GM23338 (cell line): ENCODE data around the gene PAN2. TPM values are rescaled to one million over a fixed set of nuclear protein-coding genes. Genes with fewer than 3 reads are reported as not detected.

Experiments
- ATAC-seq: fragments of 200-7000 bp; cut with Tn5 transposase; 3 replicates; pipeline ENCODE4 v1.9.1; 2020
- DNase-seq: peaks from one replicate; pipeline ENCODE4 v3.0.0-alpha.2; 2015; ENCODE audit warnings: low spot score
- H2AFZ ChIP-seq: fragments of 200-600 bp; sonication (generic); 2 replicates; pipeline ENCODE4 v1.8.0; 2016; ENCODE audit warnings: antibody characterized with exemption, mild to moderate bottlenecking, moderate library complexity
- H3F3A ChIP-seq: fragments of 200-600 bp; sonication (generic); replicated peaks from 2 replicates; pipeline ENCODE4 v1.8.0; 2017; ENCODE audit warnings: antibody characterized with exemption, mixed run types, low read depth
- H3K27ac ChIP-seq: fragments of 200-600 bp; sonication (generic); 2 replicates; pipeline ENCODE4 v1.6.1; 2016; ENCODE audit warnings: low read depth
- H3K27me3 ChIP-seq: fragments of 200-600 bp; sonication (generic); 2 replicates; pipeline ENCODE4 v1.8.0; 2016; ENCODE audit warnings: mild to moderate bottlenecking, mixed run types, moderate library complexity; ENCODE audit not compliant: insufficient read depth
- H3K36me3 ChIP-seq: fragments of 200-600 bp; sonication (generic); 2 replicates; pipeline ENCODE4 v1.8.0; 2016; ENCODE audit warnings: mild to moderate bottlenecking; ENCODE audit not compliant: insufficient read depth
- H3K4me1 ChIP-seq: fragments of 200-600 bp; sonication (generic); 2 replicates; pipeline ENCODE4 v1.8.0; 2016; ENCODE audit warnings: mild to moderate bottlenecking, moderate library complexity; ENCODE audit not compliant: insufficient read depth
- H3K4me2 ChIP-seq: fragments of 200-600 bp; sonication (generic); 2 replicates; pipeline ENCODE4 v1.7.1; 2017; ENCODE audit warnings: mixed run types
- H3K4me3 ChIP-seq: fragments of 200-600 bp; sonication (generic); 2 replicates; pipeline ENCODE4 v1.6.1; 2016; ENCODE audit warnings: mixed run types
- H3K79me2 ChIP-seq: fragments of 200-600 bp; sonication (generic); replicated peaks from 2 replicates; pipeline ENCODE4 v1.8.0; 2017; ENCODE audit warnings: mild to moderate bottlenecking; ENCODE audit not compliant: insufficient read depth
- H3K9me2 ChIP-seq: fragments of 200-600 bp; sonication (generic); 2 replicates; pipeline ENCODE4 v1.8.0; 2017; ENCODE audit not compliant: insufficient read depth
- H4K20me1 ChIP-seq: fragments of 200-600 bp; sonication (generic); replicated peaks from 2 replicates; pipeline ENCODE4 v1.8.0; 2017; ENCODE audit warnings: mild to moderate bottlenecking; ENCODE audit not compliant: insufficient read depth
- H3K27ac Mint-ChIP-seq: 2 replicates; pipeline ENCODE4 v1.8.0; 2020; ENCODE audit warnings: inconsistent platforms, mild to moderate bottlenecking, moderate library complexity, mixed read lengths
- H3K27me3 Mint-ChIP-seq: 3 replicates; pipeline ENCODE4 v1.8.0; 2022; ENCODE audit warnings: low read depth, mild to moderate bottlenecking, moderate library complexity, mixed read lengths, inconsistent platforms; ENCODE audit not compliant: insufficient read depth, poor library complexity
- H3K36me3 Mint-ChIP-seq: 3 replicates; pipeline ENCODE4 v1.8.0; 2021; ENCODE audit warnings: low read depth, mild to moderate bottlenecking, inconsistent platforms, moderate library complexity, mixed read lengths
- H3K4me1 Mint-ChIP-seq: 3 replicates; pipeline ENCODE4 v1.8.0; 2020; ENCODE audit warnings: mild to moderate bottlenecking, inconsistent platforms, mixed read lengths
- H3K4me3 Mint-ChIP-seq: 3 replicates; pipeline ENCODE4 v1.8.0; 2021; ENCODE audit warnings: moderate library complexity, mild to moderate bottlenecking, inconsistent platforms, mixed read lengths
- H3K9me3 Mint-ChIP-seq: 3 replicates; pipeline ENCODE4 v1.8.0; 2020; ENCODE audit warnings: moderate library complexity, mild to moderate bottlenecking, inconsistent platforms, mixed read lengths
- CREB1 ChIP-seq: fragments of 250-450 bp; sonication (Bioruptor Pico); IDR thresholded peaks from 2 replicates; pipeline ENCODE4 v1.5.0; 2020; ENCODE audit warnings: low read depth, mild to moderate bottlenecking, moderate library complexity
- CTCF ChIP-seq, 2 experiments: fragments of 200-600 bp in 1 of 2; sonication (generic) in 1 of 2; conservative IDR thresholded peaks; 2 replicates each; pipeline versions ENCODE4 v1.5.1 to v1.6.1; 2016 to 2017; ENCODE audit warnings: antibody characterized with exemption in 2 of 2, low read depth in 2 of 2, mild to moderate bottlenecking in 2 of 2, moderate library complexity in 1 of 2
- EZH2 ChIP-seq: fragments of 200-600 bp; sonication (generic); IDR thresholded peaks from one replicate; pipeline ENCODE4 v1.8.0; 2017; ENCODE audit warnings: antibody characterized with exemption, mild to moderate bottlenecking, low read depth; ENCODE audit not compliant: unreplicated experiment
- EZH2phosphoT487 ChIP-seq: fragments of 200-600 bp; sonication (generic); IDR thresholded peaks from one replicate; pipeline ENCODE4 v1.8.1; 2018; ENCODE audit warnings: antibody characterized with exemption; ENCODE audit not compliant: unreplicated experiment
- JUNB ChIP-seq: IDR thresholded peaks from one replicate; pipeline ENCODE4 v1.6.1; 2016; ENCODE audit warnings: antibody characterized with exemption; ENCODE audit not compliant: unreplicated experiment
- NANOG ChIP-seq: IDR thresholded peaks from 2 replicates; pipeline ENCODE4 v1.6.1; 2016; ENCODE audit warnings: antibody characterized with exemption, borderline replicate concordance
- POLR2AphosphoS5 ChIP-seq: IDR thresholded peaks from 2 replicates; pipeline ENCODE4 v1.6.1; 2016; ENCODE audit warnings: antibody characterized with exemption, low read depth
- STAT1 ChIP-seq: IDR thresholded peaks from one replicate; pipeline ENCODE4 v1.6.1; 2016; ENCODE audit warnings: antibody characterized with exemption; ENCODE audit not compliant: unreplicated experiment
- ZNF114 ChIP-seq: fragments of 250-450 bp; sonication (Bioruptor Pico); IDR thresholded peaks from 2 replicates; pipeline ENCODE4 v1.5.0; 2020; ENCODE audit warnings: mild to moderate bottlenecking, moderate library complexity
- ZNF331 ChIP-seq: fragments of 250-450 bp; sonication (Bioruptor Pico); IDR thresholded peaks from 2 replicates; pipeline ENCODE4 v1.5.0; 2020; ENCODE audit warnings: low read depth, mild to moderate bottlenecking, moderate library complexity
- polyA plus RNA-seq: library from polyadenylated mRNA; unstranded; fragments of >200 nt; fragmentation: Nextera tagmentation; extraction: Ambion mirVana; gene quantifications from 2 replicates; pipeline ENCODE4 v1.2.1, GENCODE V29; 2016
- total RNA-seq: library from RNA; depleted of rRNA; stranded (reverse); fragments of >200 nt; shearing (Covaris generic); gene quantifications from 2 replicates; pipeline ENCODE4 v1.2.3, GENCODE V29; 2014
- TF ChIP-seq, protein P1 (sequence below): IDR thresholded peaks from 2 replicates; pipeline ENCODE4 v1.6.1; 2016; ENCODE audit warnings: antibody characterized with exemption
- TF ChIP-seq, protein P2 (sequence below): fragments of 250-450 bp; sonication (Bioruptor Pico); IDR thresholded peaks from 2 replicates; pipeline ENCODE4 v1.5.0; 2020; ENCODE audit warnings: mild to moderate bottlenecking, moderate library complexity
- TF ChIP-seq, protein P3 (sequence below): IDR thresholded peaks from one replicate; pipeline ENCODE4 v1.6.1; 2018; ENCODE audit warnings: antibody characterized with exemption; ENCODE audit not compliant: unreplicated experiment

PAN2 gene
- total and polyA plus RNA-seq, 2 experiments from 2014 or later: 11.5 to 27.2 TPM

DNA sequence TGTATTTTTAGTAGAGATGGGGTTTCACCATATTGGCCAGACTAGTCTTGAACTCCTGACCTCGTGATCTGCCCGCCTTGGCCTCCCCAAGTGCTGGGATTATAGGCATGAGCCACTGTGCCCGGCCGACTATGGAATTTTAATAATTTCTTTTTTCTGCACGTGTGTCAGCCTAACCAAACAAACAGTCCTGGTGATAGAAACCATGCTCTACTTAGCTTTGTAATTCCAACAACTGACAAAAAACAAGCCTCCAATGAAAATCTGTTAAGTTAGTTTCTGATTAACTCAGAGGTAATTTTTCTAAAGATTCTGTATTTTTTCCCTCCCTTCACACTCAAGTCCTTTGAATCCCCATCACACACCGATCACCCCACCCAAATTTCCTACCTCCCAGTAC, 51.8 kb downstream of the PAN2 start:
- Mint-ChIP-seq H3K4me1 (peaks cover 9% of the 10 kb centered on the region), H3K36me3 (peaks cover 70% of the 10 kb centered on the region), H3K9me3 (no peaks in the 10 kb centered on the region), H3K27ac (no peak overlapping the region), H3K27me3 (peaks cover 4% of the 10 kb centered on the region), H3K4me3 (no peak overlapping the region)
- Histone ChIP-seq H2AFZ (no peak overlapping the region), H3K79me2 (no peaks in the 10 kb centered on the region), H4K20me1 (peaks cover 8% of the 10 kb centered on the region), H3F3A (peaks cover 18% of the 10 kb centered on the region), H3K27me3 (no peaks in the 10 kb centered on the region), H3K4me2 (no peak overlapping the region), H3K4me3 (no peak overlapping the region), H3K27ac (no peak overlapping the region), H3K9me2 (no peaks in the 10 kb centered on the region), H3K36me3 (peaks cover 51% of the 10 kb centered on the region), H3K4me1 (peaks cover 13% of the 10 kb centered on the region)
- ATAC-seq (no peak), DNase-seq (no peak)
- TF ChIP-seq JUNB: no peak
- TF ChIP-seq NANOG: no peak
- TF ChIP-seq, protein P1, sequence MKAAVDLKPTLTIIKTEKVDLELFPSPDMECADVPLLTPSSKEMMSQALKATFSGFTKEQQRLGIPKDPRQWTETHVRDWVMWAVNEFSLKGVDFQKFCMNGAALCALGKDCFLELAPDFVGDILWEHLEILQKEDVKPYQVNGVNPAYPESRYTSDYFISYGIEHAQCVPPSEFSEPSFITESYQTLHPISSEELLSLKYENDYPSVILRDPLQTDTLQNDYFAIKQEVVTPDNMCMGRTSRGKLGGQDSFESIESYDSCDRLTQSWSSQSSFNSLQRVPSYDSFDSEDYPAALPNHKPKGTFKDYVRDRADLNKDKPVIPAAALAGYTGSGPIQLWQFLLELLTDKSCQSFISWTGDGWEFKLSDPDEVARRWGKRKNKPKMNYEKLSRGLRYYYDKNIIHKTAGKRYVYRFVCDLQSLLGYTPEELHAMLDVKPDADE: no peak
- no peak for TF ChIP-seq POLR2AphosphoS5
- no peak for TF ChIP-seq EZH2phosphoT487
- TF ChIP-seq ZNF331 (CRISPR knock-in tag): no peak
- TF ChIP-seq ZNF114 (CRISPR knock-in tag): no peak
- TF ChIP-seq, protein P2, sequence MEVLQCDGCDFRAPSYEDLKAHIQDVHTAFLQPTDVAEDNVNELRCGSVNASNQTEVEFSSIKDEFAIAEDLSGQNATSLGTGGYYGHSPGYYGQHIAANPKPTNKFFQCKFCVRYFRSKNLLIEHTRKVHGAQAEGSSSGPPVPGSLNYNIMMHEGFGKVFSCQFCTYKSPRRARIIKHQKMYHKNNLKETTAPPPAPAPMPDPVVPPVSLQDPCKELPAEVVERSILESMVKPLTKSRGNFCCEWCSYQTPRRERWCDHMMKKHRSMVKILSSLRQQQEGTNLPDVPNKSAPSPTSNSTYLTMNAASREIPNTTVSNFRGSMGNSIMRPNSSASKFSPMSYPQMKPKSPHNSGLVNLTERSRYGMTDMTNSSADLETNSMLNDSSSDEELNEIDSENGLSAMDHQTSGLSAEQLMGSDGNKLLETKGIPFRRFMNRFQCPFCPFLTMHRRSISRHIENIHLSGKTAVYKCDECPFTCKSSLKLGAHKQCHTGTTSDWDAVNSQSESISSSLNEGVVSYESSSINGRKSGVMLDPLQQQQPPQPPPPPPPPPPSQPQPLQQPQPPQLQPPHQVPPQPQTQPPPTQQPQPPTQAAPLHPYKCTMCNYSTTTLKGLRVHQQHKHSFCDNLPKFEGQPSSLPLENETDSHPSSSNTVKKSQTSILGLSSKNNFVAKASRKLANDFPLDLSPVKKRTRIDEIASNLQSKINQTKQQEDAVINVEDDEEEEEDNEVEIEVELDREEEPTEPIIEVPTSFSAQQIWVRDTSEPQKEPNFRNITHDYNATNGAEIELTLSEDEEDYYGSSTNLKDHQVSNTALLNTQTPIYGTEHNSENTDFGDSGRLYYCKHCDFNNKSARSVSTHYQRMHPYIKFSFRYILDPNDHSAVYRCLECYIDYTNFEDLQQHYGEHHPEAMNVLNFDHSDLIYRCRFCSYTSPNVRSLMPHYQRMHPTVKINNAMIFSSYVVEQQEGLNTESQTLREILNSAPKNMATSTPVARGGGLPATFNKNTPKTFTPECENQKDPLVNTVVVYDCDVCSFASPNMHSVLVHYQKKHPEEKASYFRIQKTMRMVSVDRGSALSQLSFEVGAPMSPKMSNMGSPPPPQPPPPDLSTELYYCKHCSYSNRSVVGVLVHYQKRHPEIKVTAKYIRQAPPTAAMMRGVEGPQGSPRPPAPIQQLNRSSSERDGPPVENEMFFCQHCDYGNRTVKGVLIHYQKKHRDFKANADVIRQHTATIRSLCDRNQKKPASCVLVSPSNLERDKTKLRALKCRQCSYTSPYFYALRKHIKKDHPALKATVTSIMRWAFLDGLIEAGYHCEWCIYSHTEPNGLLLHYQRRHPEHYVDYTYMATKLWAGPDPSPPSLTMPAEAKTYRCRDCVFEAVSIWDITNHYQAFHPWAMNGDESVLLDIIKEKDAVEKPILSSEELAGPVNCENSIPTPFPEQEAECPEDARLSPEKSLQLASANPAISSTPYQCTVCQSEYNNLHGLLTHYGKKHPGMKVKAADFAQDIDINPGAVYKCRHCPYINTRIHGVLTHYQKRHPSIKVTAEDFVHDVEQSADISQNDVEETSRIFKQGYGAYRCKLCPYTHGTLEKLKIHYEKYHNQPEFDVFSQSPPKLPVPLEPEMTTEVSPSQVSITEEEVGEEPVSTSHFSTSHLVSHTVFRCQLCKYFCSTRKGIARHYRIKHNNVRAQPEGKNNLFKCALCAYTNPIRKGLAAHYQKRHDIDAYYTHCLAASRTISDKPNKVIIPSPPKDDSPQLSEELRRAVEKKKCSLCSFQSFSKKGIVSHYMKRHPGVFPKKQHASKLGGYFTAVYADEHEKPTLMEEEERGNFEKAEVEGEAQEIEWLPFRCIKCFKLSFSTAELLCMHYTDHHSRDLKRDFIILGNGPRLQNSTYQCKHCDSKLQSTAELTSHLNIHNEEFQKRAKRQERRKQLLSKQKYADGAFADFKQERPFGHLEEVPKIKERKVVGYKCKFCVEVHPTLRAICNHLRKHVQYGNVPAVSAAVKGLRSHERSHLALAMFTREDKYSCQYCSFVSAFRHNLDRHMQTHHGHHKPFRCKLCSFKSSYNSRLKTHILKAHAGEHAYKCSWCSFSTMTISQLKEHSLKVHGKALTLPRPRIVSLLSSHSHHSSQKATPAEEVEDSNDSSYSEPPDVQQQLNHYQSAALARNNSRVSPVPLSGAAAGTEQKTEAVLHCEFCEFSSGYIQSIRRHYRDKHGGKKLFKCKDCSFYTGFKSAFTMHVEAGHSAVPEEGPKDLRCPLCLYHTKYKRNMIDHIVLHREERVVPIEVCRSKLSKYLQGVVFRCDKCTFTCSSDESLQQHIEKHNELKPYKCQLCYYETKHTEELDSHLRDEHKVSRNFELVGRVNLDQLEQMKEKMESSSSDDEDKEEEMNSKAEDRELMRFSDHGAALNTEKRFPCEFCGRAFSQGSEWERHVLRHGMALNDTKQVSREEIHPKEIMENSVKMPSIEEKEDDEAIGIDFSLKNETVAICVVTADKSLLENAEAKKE: no peak
- TF ChIP-seq EZH2: no peak
- TF ChIP-seq STAT1: no peak
- TF ChIP-seq CTCF (conservative IDR thresholded peaks at IDR 0.05; ENCODE audit: low read depth in 2 of 2): no peak
- TF ChIP-seq, protein P3, sequence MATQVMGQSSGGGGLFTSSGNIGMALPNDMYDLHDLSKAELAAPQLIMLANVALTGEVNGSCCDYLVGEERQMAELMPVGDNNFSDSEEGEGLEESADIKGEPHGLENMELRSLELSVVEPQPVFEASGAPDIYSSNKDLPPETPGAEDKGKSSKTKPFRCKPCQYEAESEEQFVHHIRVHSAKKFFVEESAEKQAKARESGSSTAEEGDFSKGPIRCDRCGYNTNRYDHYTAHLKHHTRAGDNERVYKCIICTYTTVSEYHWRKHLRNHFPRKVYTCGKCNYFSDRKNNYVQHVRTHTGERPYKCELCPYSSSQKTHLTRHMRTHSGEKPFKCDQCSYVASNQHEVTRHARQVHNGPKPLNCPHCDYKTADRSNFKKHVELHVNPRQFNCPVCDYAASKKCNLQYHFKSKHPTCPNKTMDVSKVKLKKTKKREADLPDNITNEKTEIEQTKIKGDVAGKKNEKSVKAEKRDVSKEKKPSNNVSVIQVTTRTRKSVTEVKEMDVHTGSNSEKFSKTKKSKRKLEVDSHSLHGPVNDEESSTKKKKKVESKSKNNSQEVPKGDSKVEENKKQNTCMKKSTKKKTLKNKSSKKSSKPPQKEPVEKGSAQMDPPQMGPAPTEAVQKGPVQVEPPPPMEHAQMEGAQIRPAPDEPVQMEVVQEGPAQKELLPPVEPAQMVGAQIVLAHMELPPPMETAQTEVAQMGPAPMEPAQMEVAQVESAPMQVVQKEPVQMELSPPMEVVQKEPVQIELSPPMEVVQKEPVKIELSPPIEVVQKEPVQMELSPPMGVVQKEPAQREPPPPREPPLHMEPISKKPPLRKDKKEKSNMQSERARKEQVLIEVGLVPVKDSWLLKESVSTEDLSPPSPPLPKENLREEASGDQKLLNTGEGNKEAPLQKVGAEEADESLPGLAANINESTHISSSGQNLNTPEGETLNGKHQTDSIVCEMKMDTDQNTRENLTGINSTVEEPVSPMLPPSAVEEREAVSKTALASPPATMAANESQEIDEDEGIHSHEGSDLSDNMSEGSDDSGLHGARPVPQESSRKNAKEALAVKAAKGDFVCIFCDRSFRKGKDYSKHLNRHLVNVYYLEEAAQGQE: no peak
- no peak for TF ChIP-seq CREB1 (CRISPR knock-in tag)
